ENCODE results near the gene STK38.

The STK38 gene

DNA sequence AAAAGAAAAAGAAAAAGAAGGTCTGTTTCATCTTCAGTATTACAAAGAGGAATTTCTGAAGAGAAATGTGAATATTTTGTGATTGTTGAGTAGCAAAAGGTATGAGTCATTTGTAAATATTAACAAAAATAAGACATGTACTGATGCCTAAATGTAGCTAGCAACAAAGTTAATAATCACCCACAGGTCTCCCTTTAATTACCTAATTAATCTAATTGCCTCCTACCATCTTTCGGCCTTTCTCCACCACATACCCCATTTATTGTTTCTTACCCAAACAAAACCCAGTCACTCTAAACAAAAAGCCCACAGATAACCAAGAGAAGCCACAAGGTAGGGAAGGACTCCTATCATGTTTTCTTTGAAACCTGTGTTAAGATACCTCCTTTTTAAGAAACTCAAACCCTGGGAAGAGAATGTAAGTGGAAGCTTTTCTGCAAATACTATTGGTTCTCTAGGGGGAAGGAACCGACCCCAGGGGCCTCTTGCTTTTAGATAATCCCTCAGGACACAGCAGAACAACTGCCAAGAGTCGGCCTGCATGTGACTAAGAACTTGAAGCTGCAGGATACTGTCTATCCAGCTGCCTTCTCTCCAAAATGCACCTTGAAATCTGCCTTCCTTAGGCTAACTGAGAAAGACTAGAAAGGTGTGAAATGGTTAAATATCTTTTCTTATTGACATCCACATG lies 16.1 kb upstream of the STK38 start:
- no peak for DNase-seq

DNA sequence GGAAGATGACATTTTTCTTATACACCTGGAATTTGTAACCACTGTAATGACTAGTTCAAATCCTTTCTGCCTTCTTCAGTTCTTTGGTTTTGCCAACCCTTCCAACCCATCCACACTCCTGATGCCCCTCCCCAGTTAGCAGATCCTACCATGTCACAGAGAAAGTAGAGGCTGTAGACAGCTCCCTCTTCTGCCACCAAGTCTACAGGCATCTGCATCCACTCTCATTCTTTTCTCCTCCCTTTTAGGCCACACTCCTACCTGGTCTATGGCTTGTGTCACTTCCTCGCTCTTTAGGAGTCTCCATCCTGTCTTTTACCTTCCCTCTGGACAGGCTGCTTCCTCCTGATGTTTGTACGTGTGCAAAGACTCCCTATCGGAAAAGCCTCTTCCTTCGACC lies 13.5 kb upstream of the STK38 start:
- DNase-seq = no peak

DNA sequence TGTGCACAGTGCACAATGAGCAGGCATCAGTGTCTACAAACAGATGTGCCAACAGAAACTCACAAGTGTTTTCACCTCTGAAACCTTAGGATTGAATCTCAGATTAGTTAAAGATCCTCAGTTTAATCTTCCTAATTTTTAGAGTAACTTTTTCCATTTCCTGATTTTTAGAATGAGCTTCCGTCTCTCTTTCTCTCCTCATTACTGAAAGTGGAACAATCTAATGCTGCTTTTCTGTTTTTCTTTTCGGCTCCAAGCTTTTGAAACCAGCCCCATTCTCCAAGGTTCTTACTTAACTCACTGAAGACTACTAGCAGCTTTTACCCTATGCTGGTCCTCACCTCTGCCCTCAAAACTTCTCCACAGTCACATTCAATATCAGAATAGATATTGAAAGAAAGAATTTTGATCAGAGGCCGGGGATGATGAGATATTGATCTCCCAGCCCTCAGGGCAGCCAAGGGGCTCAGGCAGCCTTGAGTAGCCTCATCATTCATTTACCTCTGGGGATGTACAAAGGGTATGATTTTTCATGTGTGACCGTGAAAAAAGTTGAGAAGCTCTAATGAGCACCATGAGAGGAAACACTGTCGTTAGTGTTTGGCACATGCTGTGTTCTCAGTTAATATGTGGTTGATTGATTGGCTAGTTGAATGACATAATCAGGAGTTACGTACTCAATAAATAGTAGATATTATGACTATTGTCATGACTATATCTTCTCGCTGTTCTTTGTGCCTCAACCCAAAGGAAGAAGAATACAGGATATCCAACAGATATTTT lies 11.9 kb upstream of the STK38 start:
- DNase-seq = no peak

DNA sequence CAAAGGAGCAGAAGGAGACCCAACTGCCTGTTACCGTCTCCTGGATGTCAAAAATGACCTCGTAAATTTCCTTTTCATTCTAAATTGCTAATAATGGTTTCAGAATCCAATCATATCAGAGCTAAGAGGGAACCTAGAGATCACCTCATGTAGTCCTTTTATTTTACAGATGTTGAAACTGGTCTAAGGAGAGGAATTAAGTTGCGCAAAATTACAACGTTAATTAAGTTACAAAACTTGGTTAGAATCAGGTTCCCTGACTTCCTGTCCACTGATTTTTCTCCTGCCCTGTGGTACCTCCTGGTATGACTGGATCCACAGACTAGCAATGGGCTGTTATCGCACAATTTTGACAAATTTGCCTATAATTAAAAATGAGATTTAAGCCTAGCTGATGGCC lies 9.0 kb upstream of the STK38 start:
- DNase-seq = no peak

DNA sequence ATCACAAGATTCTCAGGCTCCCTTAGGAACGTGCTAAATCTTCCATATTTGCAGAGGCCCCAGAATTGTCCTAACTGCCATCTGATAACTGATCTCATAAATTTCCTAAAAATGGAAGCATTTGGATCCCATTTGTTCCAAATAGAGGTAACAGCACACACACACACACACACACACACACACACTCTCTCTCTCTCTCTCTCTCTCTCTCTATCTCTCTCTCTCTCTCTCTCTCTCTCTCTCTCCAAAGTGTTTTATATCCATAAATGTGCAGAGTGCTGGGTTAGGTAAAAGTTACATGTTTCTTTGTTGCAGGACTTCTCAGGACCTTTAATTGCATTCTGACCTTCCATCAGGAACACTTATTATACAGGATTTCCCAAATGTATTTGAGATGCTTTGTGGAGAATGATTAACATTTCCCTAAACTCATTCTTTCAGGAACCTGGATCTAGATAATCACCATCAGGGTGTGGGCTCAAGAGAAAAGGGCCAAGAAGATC lies 8.5 kb upstream of the STK38 start:
- no peak for DNase-seq

DNA sequence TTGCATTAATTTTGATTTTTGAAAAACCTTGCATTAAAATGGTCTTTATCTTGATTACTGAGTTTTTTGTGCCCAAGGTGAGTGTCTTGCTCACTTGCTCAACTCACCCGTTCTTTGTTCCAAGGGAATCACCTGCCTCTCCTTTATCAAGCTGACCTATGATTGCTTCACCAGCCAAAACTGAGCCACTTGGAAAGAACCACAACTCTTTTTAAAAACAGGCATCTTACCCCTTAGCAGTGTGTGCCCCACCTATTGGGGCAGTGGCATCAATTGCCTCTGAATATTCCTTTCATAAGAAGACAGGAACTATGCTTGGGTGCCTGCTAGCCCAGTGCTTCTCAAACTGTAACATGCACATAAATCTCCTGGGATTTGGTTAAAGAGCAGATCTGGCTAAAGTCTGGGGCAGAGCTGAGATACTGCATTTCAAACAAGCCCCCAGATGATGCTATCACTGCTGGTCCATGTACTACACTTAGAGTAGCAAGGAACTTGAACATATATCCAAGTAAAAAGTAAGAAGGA lies 3.3 kb upstream of the STK38 start:
- DNase-seq = no peak

DNA sequence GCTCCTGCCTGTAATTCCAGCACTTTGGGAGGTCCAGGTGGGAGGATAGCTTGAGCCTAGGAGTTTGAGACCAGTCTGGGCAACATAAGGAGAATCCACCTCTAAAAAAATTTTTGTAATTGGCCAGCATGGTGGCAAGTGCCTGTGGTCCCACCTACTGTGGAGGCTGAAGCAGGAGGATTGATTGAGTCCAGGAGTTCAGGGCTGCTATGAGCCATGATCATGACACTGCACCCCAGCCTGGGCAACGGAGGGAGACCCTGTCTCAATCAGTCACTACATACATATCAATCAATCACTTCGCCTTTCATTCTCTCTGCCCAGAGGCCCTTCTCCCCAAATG lies 1.1 kb upstream of the STK38 start:
- no peak for DNase-seq

DNA sequence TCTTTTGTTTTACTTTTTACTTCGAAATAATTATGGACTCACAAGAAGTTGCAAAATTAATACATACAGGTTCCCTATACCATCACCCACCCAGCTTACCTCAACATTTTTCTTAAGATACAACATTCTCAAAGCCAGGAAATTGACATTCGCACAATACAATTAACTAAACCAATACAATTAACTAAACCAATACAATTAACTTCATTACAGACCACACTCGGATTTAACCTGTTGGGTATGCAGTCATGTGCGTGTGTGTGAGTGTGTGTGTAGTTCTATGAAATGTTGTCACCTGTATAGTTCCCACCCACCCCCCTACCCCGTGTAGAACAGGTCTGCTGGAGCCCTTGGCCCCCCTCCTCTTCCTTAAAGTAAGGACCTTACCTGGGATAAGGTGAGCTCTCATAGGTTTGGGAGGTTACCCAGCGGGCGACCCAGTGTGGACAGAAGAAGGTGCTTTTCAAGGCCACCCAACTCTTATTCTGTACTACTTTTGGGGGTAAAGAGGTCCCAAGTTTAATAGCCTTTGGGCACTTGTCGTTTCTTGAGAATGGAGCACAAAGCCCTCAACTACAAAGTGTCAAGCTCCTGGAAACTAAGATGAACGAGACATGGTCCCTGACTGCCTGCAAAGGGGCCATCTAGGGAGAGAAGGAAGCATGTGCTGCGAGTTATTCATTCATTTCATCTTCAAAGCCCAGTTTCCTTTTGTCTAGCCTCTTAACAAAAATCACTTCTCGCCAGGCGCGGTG lies 544 bp upstream of the STK38 start:
- DNase-seq = no peak

DNA sequence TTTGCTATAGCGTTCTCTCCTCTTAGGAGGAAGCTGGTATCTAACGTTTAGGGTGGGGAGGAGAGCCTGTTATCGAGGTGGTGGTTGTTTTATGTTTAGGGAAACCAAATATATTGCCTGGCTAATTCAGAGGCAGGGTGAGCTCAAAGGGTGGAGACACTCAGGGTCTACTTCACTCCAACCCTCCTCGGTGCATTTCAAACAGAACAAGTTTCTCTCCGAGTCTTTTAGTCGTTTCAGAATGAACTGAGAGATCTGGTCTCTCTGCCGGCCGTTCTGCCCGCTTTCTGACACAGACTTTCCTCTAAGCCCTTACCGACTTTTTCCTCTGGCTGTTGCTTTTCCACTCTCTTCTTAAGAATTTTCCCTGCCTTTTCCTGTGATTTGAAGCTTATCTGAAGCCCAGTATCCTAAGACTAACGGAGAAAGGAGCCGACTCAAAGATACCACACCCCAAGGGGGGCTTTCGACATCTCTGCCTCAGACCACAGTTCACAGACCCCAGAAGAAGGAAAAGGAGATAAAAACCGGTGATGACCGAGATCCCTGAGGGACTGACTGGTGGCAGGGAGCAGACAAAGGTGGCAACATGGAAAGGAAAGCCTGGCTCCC lies 865 bp downstream of the STK38 start:
- DNase-seq = peak; percentile 55

DNA sequence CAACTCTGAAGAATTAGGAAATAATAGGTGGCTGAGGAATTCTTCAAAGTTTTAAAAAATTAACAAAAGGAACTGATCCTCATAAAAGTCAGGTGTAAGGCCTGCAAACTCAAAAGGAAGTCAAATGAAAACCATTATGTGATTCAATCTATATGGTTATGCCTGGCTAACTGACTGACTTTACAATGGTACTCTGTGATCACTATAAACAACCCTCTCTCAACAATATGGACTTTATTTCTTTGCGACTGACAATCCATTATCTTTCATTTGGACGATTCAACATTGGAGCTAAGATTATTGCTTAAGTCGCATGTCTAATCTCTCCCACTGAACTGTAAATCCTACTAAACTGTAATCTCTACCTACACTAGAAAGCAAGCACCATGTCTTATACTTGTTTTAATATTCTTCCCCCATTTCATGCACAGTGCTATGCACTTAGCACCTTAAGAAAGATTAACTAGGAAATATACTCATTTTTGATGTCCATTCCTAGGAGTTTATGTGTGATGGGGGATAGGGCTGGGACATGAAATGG lies 1.4 kb downstream of the STK38 start:
- no peak for DNase-seq

DNA sequence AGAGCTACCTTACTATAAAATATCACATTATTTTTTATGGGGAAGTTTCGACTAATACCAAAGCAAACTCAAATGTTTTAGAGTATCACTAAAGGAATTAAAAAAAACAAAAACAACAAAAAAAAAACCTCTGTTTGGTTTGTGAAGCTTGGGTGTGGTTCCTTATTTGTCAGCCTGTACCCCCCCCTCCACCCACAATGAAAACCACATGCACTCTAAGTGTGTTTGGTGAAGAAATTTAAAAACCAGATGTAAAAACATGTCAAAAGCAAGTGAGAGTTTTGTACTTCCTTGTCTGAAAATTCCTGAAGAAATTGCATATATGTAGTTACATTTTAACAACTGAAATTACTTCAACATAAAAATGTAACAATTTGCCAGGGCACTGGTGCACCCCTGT lies 3.1 kb downstream of the STK38 start:
- no peak for DNase-seq

DNA sequence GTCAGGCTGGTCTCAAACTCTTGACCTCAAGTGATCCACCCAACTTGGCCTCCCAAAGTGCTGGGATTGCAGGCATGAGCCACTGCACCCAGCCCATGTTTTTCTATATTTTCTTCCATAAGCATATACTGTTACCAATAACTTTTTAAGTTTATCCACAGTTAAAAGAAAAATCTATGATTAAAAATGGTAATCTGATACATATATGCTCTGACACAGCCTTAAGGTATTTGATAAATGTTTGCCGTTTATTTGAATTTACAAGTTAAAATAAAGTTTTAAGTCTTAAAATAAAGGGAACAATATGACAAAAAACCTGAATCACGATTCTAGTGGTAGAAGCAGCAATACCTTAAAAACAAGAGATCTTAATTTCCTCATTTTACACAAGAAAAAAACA lies 5.2 kb downstream of the STK38 start:
- no peak for DNase-seq

DNA sequence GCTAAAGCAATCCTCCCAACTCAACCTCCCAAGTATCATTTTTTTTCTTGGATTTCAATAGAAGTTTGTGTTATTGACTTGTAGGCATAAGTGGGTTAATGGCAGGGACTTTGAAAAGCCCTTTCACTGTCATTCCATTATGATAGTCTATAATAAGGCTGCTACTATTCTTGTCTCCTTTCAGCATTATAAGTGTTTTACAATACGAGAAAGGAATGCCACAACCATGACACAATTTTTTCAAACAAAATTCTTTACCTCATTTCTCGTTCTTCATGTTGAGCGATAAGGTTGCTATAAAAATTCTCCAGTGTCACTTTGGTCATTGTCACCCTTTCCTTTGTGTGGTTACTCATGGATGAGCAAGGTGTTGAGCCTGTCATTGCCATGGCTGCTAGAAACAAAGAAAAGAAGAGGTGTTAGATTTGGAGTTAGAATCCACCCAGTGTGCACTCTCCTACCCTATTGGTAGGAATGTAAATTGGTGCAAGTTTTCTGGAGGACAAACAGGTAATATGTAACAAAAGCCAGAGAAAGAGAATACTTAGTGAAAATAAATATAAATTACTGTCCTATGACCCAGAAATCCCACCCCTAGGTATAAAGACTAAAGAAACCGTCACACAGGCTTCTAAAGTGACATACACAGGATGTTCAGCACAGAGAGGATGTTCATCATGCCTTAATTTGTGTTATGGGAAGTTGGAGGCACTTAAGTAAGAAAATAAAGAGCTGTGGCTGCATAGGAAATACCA lies 7.3 kb downstream of the STK38 start:
- DNase-seq = no peak

DNA sequence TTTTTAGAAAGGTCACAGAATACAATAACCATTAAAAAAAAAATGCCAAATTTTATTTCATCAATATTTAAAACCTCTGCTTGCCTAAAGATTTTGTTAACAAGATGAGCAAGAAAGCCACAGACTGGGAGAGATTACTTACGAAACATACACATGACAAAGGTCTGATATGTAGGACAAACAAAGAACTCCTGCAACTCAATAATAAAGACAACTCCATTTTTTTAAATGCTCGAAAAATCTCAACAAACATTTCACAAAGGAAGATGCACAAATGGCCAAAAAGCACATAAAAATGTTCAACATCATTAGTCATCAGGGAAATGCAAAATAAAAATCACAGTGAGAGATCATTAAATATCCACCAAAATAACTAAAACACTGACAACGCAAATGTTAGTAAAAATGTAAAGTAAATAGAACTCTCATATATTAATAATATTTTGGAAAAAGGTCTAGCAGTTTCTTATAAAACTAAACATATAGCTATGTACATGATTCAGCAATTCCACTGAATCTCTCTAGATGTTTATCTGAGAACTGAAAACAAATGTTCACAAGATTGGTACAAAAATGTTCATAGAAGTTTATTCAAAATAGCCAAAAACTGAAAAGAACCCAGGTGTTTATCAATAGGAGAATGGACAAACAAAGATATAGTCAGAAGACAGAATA lies 10.3 kb downstream of the STK38 start:
- no peak for DNase-seq

DNA sequence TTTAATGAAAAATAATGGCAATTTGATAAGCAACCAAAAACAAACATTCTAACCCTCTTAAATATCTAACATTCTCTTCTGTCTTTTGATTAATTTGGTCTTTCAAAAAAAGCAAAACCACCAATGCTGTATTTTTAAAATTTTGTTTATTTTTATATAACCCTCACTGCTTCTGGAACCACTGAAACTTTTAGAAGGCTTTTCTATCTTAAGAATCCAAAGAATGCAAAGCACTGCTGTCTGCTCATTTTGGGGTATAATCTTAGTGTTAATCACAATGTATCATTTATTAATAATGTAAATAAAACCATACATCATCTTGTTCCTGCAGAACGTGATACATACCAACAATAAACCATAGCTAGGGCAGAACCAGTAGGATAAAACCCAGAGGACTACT lies 14.0 kb downstream of the STK38 start:
- DNase-seq = no peak

DNA sequence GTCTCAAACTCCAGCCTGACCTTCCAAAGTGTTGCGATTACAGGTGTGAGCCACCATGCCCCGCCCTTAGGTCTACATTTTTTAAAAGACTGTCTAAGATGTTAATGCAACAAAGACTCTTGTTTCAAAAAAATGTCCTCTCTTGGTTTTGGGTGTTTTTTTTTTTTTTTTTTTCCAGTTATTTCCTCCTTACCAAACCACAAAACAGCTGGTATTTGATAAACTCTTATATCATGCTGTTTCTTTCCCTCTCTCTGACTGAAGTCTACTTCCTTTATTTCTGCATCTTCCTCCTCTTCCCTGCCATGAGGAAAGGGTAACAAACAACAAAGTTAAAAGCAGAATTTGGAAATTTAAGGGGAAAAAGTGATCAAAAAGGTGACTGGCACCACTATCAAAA lies 21.2 kb downstream of the STK38 start:
- DNase-seq = no peak

DNA sequence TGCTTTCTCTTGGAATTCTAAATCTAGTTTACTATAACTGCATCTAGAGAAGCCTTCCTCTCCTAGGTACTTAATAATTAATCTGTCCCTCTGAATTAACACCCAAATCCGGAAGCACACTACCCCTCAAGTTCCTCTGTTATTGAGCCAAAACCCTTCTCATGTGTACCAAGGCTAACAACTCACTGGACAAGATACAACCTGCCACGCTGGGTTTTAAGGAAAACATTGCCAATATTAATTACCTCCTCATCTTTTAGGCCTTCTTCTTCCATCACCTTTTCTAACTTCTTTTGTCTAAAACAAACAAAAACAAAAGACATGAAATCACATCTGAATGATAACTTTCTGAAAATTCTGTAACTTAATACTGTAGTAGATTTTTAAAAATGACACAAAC lies 21.9 kb downstream of the STK38 start:
- no peak for DNase-seq

DNA sequence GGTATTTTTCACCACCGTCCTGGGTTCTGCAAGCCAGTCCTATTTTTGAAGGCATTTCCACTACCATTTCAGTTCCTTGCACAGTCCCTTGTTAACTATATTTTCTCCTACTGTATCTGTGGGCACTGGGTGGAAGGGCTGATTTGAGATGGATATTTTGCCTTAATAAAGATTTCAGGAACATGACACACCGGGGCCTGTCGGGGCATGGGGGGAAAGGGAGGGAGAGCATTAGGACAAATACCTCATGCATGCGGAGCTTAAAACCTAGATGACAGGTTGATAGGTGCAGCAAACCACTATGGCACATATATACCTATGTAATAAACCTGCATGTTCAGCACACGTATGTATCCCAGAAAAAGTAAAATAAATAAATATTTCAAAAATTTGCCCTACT lies 22.4 kb downstream of the STK38 start:
- no peak for DNase-seq

DNA sequence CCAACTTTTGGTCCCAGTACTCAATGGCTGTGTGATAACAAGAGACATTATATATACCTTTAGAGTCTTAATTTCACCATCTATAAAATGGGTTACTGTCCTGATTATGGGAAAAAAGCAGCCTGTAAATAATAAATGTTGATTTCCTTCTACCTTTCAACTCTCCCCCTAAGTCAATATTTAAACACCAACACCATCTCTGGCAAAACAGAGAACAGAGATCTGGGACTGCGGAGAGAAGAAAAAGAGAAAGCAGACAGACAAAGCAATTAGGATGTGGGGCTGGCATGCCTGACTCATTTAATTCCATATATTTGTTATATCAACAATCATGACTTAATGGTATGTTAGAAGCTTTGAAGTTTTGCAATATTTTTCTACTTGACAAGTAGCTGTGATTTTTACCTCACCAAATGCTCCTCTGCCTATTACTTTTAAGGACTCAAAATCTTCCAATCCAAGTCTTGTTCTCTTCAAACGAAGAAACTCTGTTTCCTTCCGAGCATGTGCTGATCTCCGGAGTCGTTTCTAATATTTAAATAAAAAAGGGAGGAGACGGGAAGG lies 23.3 kb downstream of the STK38 start:
- DNase-seq = no peak

DNA sequence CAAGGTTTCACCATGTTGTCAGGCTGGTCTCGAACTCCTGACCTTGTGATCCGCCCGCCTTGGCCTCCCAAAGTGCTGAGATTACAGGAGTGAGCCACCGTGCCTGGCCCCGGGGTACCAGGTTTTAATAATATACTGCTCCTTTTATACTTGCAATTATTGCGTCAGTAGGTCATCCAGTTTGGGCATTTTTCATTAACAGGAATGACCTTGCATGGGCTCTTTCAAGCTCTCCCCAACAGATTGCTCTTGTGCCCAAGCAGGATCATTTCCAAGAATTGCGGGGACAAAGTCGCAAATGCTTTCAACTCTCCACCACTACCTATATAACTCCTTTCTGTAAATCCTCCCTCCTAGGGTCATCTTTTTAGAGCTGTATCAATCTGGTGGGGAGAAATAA lies 23.8 kb downstream of the STK38 start:
- DNase-seq = no peak

DNA sequence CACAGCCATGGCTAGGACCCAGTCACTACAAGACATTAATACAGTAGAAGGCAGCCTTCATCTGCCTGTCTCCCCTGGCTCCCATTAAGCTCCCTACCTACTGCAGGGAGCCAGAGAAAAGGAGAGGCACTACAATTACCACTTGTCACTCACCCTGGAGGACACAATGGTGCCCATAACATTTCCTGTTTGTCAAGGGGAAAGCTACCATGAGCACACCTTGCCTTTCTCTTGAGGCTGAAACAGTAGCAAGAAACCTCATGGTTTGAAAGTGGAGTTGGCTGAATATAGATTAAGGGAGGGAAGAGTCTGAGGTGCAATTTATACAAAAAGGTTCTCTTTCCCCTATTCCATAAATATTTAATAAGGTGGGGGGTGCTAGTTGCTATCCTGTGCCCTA lies 27.9 kb downstream of the STK38 start:
- DNase-seq = no peak

Measured in DMS79 treated with DMSO at 0.1 percent for 48 hours (cell line).